DMS153 (cell line): Measurements from ENCODE around the gene ST8SIA1.

ENCODE experiments used
- DNase-seq: peaks from one replicate; lab custom pipeline; 2025; lab: John Stamatoyannopoulos, UW

The ST8SIA1 gene

GRCh38 chr12:22332202-22332601 is 2.3 kb downstream of the ST8SIA1 start:
- no peak for DNase-seq

GRCh38 chr12:22329621-22330020 is 4.9 kb downstream of the ST8SIA1 start:
- DNase-seq = no peak

GRCh38 chr12:22325218-22325617 is 9.3 kb downstream of the ST8SIA1 start:
- DNase-seq = no peak

GRCh38 chr12:22322091-22322490 is 12.4 kb downstream of the ST8SIA1 start:
- no peak for DNase-seq

- DNase-seq = no peak
These were observed 12.9 kb downstream of the ST8SIA1 start for GRCh38 chr12:22321638-22322037.

GRCh38 chr12:22321018-22321605 is 13.4 kb downstream of the ST8SIA1 start:
- no peak for DNase-seq

GRCh38 chr12:22318108-22318737 is 16.3 kb downstream of the ST8SIA1 start:
- no peak for DNase-seq

GRCh38 chr12:22313963-22314330 is 20.6 kb downstream of the ST8SIA1 start:
- no peak for DNase-seq

- no peak for DNase-seq
These were observed 21.1 kb downstream of the ST8SIA1 start for GRCh38 chr12:22313286-22313962.

- DNase-seq = no peak
These were observed 22.2 kb downstream of the ST8SIA1 start for GRCh38 chr12:22312336-22312735.

- DNase-seq = no peak
These were observed 23.8 kb downstream of the ST8SIA1 start for GRCh38 chr12:22310709-22311108.

GRCh38 chr12:22310275-22310674 is 24.2 kb downstream of the ST8SIA1 start:
- no peak for DNase-seq

GRCh38 chr12:22307811-22308210 is 26.7 kb downstream of the ST8SIA1 start:
- no peak for DNase-seq

GRCh38 chr12:22306311-22306710 is 28.2 kb downstream of the ST8SIA1 start:
- no peak for DNase-seq

- no peak for DNase-seq
These were observed 30.2 kb downstream of the ST8SIA1 start for GRCh38 chr12:22304341-22304740.

GRCh38 chr12:22299294-22299912 is 35.1 kb downstream of the ST8SIA1 start:
- no peak for DNase-seq

GRCh38 chr12:22289250-22289649 is 45.3 kb downstream of the ST8SIA1 start:
- no peak for DNase-seq

GRCh38 chr12:22287776-22288621 is 46.5 kb downstream of the ST8SIA1 start:
- no peak for DNase-seq

- DNase-seq = no peak
These were observed 47.4 kb downstream of the ST8SIA1 start for GRCh38 chr12:22287101-22287500.

- DNase-seq = no peak
These were observed 47.9 kb downstream of the ST8SIA1 start for GRCh38 chr12:22286569-22286968.

GRCh38 chr12:22285846-22286245 is 48.7 kb downstream of the ST8SIA1 start:
- no peak for DNase-seq

- DNase-seq = no peak
These were observed 49.6 kb downstream of the ST8SIA1 start for GRCh38 chr12:22284871-22285270.
